ENCODE data around the gene TAS2R14. TPM values are rescaled to one million over a fixed set of nuclear protein-coding genes. Genes with fewer than 3 reads are reported as not detected.

TAS2R14 gene
- total and polyA plus RNA-seq, 2 of the 13 experiments (the other 11 are each of a cell fraction or from before 2014, with no cell fraction given): 1.1 to 2.3 TPM

GRCh38 chr12:10901427-10901826 is 37.6 kb downstream of the TAS2R14 start:
- no peak for FAIRE-seq
- CTCF ChIA-PET (ENCODE audit: low intra/inter-chr PET ratio, low total read pairs): interaction anchor here (1.2 to 1.5 kb wide), 2 partner anchors 34 to 130 kb away, joined by 5 to 13 read pairs; no protein-coding TSS in a partner anchor

More at GRCh38 chr12:10901427-10901826, 37.6 kb downstream of the TAS2R14 start:
- peaks cover 2% of the 10 kb centered on the region for H3K79me2 ChIP-seq (ENCODE audit: insufficient read depth, low read length)
- H3K4me3 ChIP-seq (replicated peaks in 1 of 3; ENCODE audit: insufficient read depth in 1 of 3, low read depth in 2 of 3, low read length in 3 of 3): no peak overlapping the region
- H3K9ac ChIP-seq (ENCODE audit: insufficient read depth, low read depth, low read length): no peak overlapping the region
- H3K27ac ChIP-seq (ENCODE audit: extremely low read length, insufficient read depth, low read length): no peak overlapping the region
- no peak overlapping the region for H3K4me2 ChIP-seq (ENCODE audit: low read depth, low read length)
- intact Hi-C loops (cut with micrococcal nuclease; ENCODE audit: unreplicated experiment) (loop anchor here (2.0 to 5.0 kb wide), 2 partner anchors 34 to 131 kb away; no protein-coding TSS in a partner anchor), in situ Hi-C loops (cut with HindIII; ENCODE audit: extremely low pct_ligation_motif_present, low pct_unique_long_range_greater_than_20kb) (no loop called here)
- POLR2A ChIA-PET: no interaction called here
- H3K36me3 ChIP-seq (replicated peaks in 1 of 2; ENCODE audit: control insufficient read depth in 1 of 2, insufficient read depth in 2 of 2, low read length in 2 of 2): 0 out of 5 replicates have a peak, but pooled peaks cover 0 to 3% of the 10 kb centered on the region in 2 experiments
- peak; percentile 76 for ATAC-seq
- no TSS peak for BruUV-seq (replicated peaks)
- peak; percentile 34 for DNase-seq (ENCODE audit: low spot score)
- no peak overlapping the region for H2AFZ ChIP-seq (ENCODE audit: low read length)
- peaks cover 38% of the 10 kb centered on the region for H3K9me3 ChIP-seq (ENCODE audit: low read length)
- no peaks in the 10 kb centered on the region for H4K20me1 ChIP-seq (ENCODE audit: insufficient read depth, low read length)
- TF ChIP-seq ZFP41 (CRISPR knock-in tag; IDR thresholded peaks at IDR 0.05; ENCODE audit: borderline replicate concordance) (no peak), GFI1 (CRISPR knock-in tag; IDR thresholded peaks at IDR 0.05; ENCODE audit: borderline replicate concordance) (0 out of 2 replicates have a peak, but pooled peaks have one; percentile 32), CTCF (CRISPR knock-in tag; IDR thresholded peaks at IDR 0.05) (peak; percentile 49), FOXA3 (CRISPR knock-in tag; IDR thresholded peaks at IDR 0.05) (0 out of 2 replicates have a peak, but pooled peaks have one; percentile 24), ATF4 (CRISPR knock-in tag; IDR thresholded peaks at IDR 0.05) (no peak), STAG1 (CRISPR knock-in tag; IDR thresholded peaks at IDR 0.05) (peak; percentile 46), ZFP36L2 (CRISPR knock-in tag; IDR thresholded peaks at IDR 0.05) (no peak), FOSL2 (CRISPR knock-in tag; IDR thresholded peaks at IDR 0.05) (peak; percentile 59; the same call in 1 of the 2 replicates), SMC3 (IDR thresholded peaks at IDR 0.05; ENCODE audit: low read length) (peak; percentile 31; the same call in 1 of the 2 replicates)
- H3K4me1 ChIP-seq (ENCODE audit: insufficient read depth, low read length): peaks cover 10% of the 10 kb centered on the region; the same call in 1 of the 2 replicates
- no peaks in the 10 kb centered on the region for H3K27me3 ChIP-seq (ENCODE audit: control insufficient read depth in 1 of 2, insufficient read depth in 2 of 2, low read length in 2 of 2)
- WGBS (ENCODE audit: low lambda C conversion rate): 100% methylated on average over 1 of the region's 1 CpG
